ENCODE data around the gene FANCM. TPM values are rescaled to one million over a fixed set of nuclear protein-coding genes. Genes with fewer than 3 reads are reported as not detected.

FANCM gene
- total and polyA plus RNA-seq, 5 donors from 2014 or later, result 4.0 to 9.2 (median 5.4) TPM

- Mint-ChIP-seq H3K9me3 (no peaks in the 10 kb centered on the region), H3K4me1 (peaks cover 0 to 3% (median 0%) of the 10 kb centered on the region in 4 donors), H3K4me3 (no peak overlapping the region), H3K27ac (no peak overlapping the region), H3K36me3 (peaks cover 22% of the 10 kb centered on the region), H3K27me3 (no peaks in the 10 kb centered on the region)
- ATAC-seq (ENCODE audit: low read depth in 2 of 2), result no peak
- Histone ChIP-seq H3K36me3 (ENCODE audit: control insufficient read depth, insufficient read depth, low read length) (peaks cover 4% of the 10 kb centered on the region), H3K4me1 (ENCODE audit: control insufficient read depth, insufficient read depth, low read length, poor library complexity, severe bottlenecking) (no peaks in the 10 kb centered on the region), H3K9me3 (ENCODE audit: control insufficient read depth in 2 of 2, low read length in 2 of 2) (no peaks in the 10 kb centered on the region), H3K27me3 (ENCODE audit: control insufficient read depth, insufficient read depth, low read length) (no peaks in the 10 kb centered on the region), H3K27ac (ENCODE audit: insufficient read depth, low read length, poor library complexity, severe bottlenecking) (no peak overlapping the region), H3K4me3 (ENCODE audit: low read depth, low read length) (no peak overlapping the region)
- DNase-seq, result no peak
Measured at GRCh38 chr14:45185100-45185814, 49.5 kb downstream of the FANCM start.

GRCh38 chr14:45194964-45195363, 59.2 kb downstream of the FANCM start:
- Histone ChIP-seq H3K4me3 (ENCODE audit: low read depth, low read length) (no peak overlapping the region), H3K36me3 (ENCODE audit: control insufficient read depth, insufficient read depth, low read length) (no peaks in the 10 kb centered on the region), H3K27me3 (ENCODE audit: control insufficient read depth, insufficient read depth, low read length) (no peaks in the 10 kb centered on the region), H3K9me3 (ENCODE audit: control insufficient read depth in 2 of 2, low read length in 2 of 2) (no peaks in the 10 kb centered on the region), H3K27ac (ENCODE audit: insufficient read depth, low read length, poor library complexity, severe bottlenecking) (no peak overlapping the region), H3K4me1 (ENCODE audit: control insufficient read depth, insufficient read depth, low read length, poor library complexity, severe bottlenecking) (no peaks in the 10 kb centered on the region)
- H3K36me3 Mint-ChIP-seq, result peaks cover 21% of the 10 kb centered on the region
- H3K4me3 Mint-ChIP-seq, result no peak overlapping the region
- H3K9me3 Mint-ChIP-seq, result no peaks in the 10 kb centered on the region
- DNase-seq, result peak in 1 of 3 donors; percentile 13
- peaks cover 0 to 17% (median 10%) of the 10 kb centered on the region in 4 donors for H3K4me1 Mint-ChIP-seq
- no peaks in the 10 kb centered on the region for H3K27me3 Mint-ChIP-seq
- no peak overlapping the region for H3K27ac Mint-ChIP-seq
- ATAC-seq (ENCODE audit: low read depth in 2 of 2), result no peak

- no peak for ATAC-seq (ENCODE audit: low read depth in 2 of 2)
- Mint-ChIP-seq H3K9me3 (no peaks in the 10 kb centered on the region), H3K27ac (no peak overlapping the region), H3K4me3 (no peak overlapping the region), H3K4me1 (peaks cover 2 to 18% (median 11%) of the 10 kb centered on the region in 4 donors), H3K36me3 (peaks cover 16% of the 10 kb centered on the region), H3K27me3 (no peaks in the 10 kb centered on the region)
- no peaks in the 10 kb centered on the region for H3K9me3 ChIP-seq (ENCODE audit: control insufficient read depth in 2 of 2, low read length in 2 of 2)
- no peak overlapping the region for H3K27ac ChIP-seq (ENCODE audit: insufficient read depth, low read length, poor library complexity, severe bottlenecking)
- H3K4me1 ChIP-seq (ENCODE audit: control insufficient read depth, insufficient read depth, low read length, poor library complexity, severe bottlenecking), result peaks cover 3% of the 10 kb centered on the region
- no peaks in the 10 kb centered on the region for H3K27me3 ChIP-seq (ENCODE audit: control insufficient read depth, insufficient read depth, low read length)
- peaks cover 6% of the 10 kb centered on the region for H3K36me3 ChIP-seq (ENCODE audit: control insufficient read depth, insufficient read depth, low read length)
- no peak overlapping the region for H3K4me3 ChIP-seq (ENCODE audit: low read depth, low read length)
- DNase-seq, result no peak
Measured at GRCh38 chr14:45198551-45198950, 62.8 kb downstream of the FANCM start.

- H3K27me3 Mint-ChIP-seq, result no peaks in the 10 kb centered on the region
- peaks cover 6% of the 10 kb centered on the region for H3K36me3 ChIP-seq (ENCODE audit: control insufficient read depth, insufficient read depth, low read length)
- ATAC-seq (ENCODE audit: low read depth in 2 of 2), result no peak
- peaks cover 3% of the 10 kb centered on the region for H3K4me1 ChIP-seq (ENCODE audit: control insufficient read depth, insufficient read depth, low read length, poor library complexity, severe bottlenecking)
- H3K4me3 ChIP-seq (ENCODE audit: low read depth, low read length), result no peak overlapping the region
- peaks cover 2 to 18% (median 11%) of the 10 kb centered on the region in 4 donors for H3K4me1 Mint-ChIP-seq
- H3K9me3 ChIP-seq (ENCODE audit: control insufficient read depth in 2 of 2, low read length in 2 of 2), result no peaks in the 10 kb centered on the region
- peaks cover 16% of the 10 kb centered on the region for H3K36me3 Mint-ChIP-seq
- H3K9me3 Mint-ChIP-seq, result no peaks in the 10 kb centered on the region
- no peak for DNase-seq
- H3K27ac Mint-ChIP-seq, result peak overlapping the region in 2 of 3 donors; percentile 5 to 6
- H3K27me3 ChIP-seq (ENCODE audit: control insufficient read depth, insufficient read depth, low read length), result no peaks in the 10 kb centered on the region
- H3K27ac ChIP-seq (ENCODE audit: insufficient read depth, low read length, poor library complexity, severe bottlenecking), result no peak overlapping the region
- no peak overlapping the region for H3K4me3 Mint-ChIP-seq
Measured at GRCh38 chr14:45199230-45199629, 63.5 kb downstream of the FANCM start.

GRCh38 chr14:45201905-45202304, 66.2 kb downstream of the FANCM start:
- DNase-seq (peak in 1 of 3 donors; percentile 47), ATAC-seq (ENCODE audit: low read depth in 2 of 2) (peak; percentile 52 to 62)
- no peaks in the 10 kb centered on the region for H3K27me3 ChIP-seq (ENCODE audit: control insufficient read depth, insufficient read depth, low read length)
- Mint-ChIP-seq H3K36me3 (peaks cover 18% of the 10 kb centered on the region), H3K9me3 (no peaks in the 10 kb centered on the region), H3K27me3 (no peaks in the 10 kb centered on the region), H3K4me3 (no peak overlapping the region), H3K4me1 (peaks cover 0 to 13% (median 3%) of the 10 kb centered on the region in 4 donors), H3K27ac (peak overlapping the region in 1 of 3 donors; percentile 49)
- peaks cover 12% of the 10 kb centered on the region for H3K36me3 ChIP-seq (ENCODE audit: control insufficient read depth, insufficient read depth, low read length)
- H3K9me3 ChIP-seq (ENCODE audit: control insufficient read depth in 2 of 2, low read length in 2 of 2), result no peaks in the 10 kb centered on the region
- no peak overlapping the region for H3K27ac ChIP-seq (ENCODE audit: insufficient read depth, low read length, poor library complexity, severe bottlenecking)
- no peak overlapping the region for H3K4me3 ChIP-seq (ENCODE audit: low read depth, low read length)
- H3K4me1 ChIP-seq (ENCODE audit: control insufficient read depth, insufficient read depth, low read length, poor library complexity, severe bottlenecking), result peaks cover 3% of the 10 kb centered on the region

GRCh38 chr14:45204241-45204640, 68.5 kb downstream of the FANCM start:
- Histone ChIP-seq H3K4me3 (ENCODE audit: low read depth, low read length) (no peak overlapping the region), H3K27me3 (ENCODE audit: control insufficient read depth, insufficient read depth, low read length) (no peaks in the 10 kb centered on the region), H3K36me3 (ENCODE audit: control insufficient read depth, insufficient read depth, low read length) (peaks cover 12% of the 10 kb centered on the region), H3K4me1 (ENCODE audit: control insufficient read depth, insufficient read depth, low read length, poor library complexity, severe bottlenecking) (peaks cover 3% of the 10 kb centered on the region), H3K27ac (ENCODE audit: insufficient read depth, low read length, poor library complexity, severe bottlenecking) (no peak overlapping the region), H3K9me3 (ENCODE audit: control insufficient read depth in 2 of 2, low read length in 2 of 2) (no peaks in the 10 kb centered on the region)
- no peaks in the 10 kb centered on the region for H3K27me3 Mint-ChIP-seq
- peaks cover 18% of the 10 kb centered on the region for H3K36me3 Mint-ChIP-seq
- no peak for DNase-seq
- peaks cover 0 to 13% (median 3%) of the 10 kb centered on the region in 4 donors for H3K4me1 Mint-ChIP-seq
- H3K4me3 Mint-ChIP-seq, result no peak overlapping the region
- no peaks in the 10 kb centered on the region for H3K9me3 Mint-ChIP-seq
- no peak for ATAC-seq (ENCODE audit: low read depth in 2 of 2)
- H3K27ac Mint-ChIP-seq, result no peak overlapping the region

- H3K27ac Mint-ChIP-seq, result no peak overlapping the region
- H3K4me3 ChIP-seq (ENCODE audit: low read depth, low read length), result no peak overlapping the region
- no peaks in the 10 kb centered on the region for H3K27me3 ChIP-seq (ENCODE audit: control insufficient read depth, insufficient read depth, low read length)
- no peaks in the 10 kb centered on the region for H3K9me3 ChIP-seq (ENCODE audit: control insufficient read depth in 2 of 2, low read length in 2 of 2)
- no peak for ATAC-seq (ENCODE audit: low read depth in 2 of 2)
- no peaks in the 10 kb centered on the region for H3K4me1 ChIP-seq (ENCODE audit: control insufficient read depth, insufficient read depth, low read length, poor library complexity, severe bottlenecking)
- no peak overlapping the region for H3K4me3 Mint-ChIP-seq
- no peak overlapping the region for H3K27ac ChIP-seq (ENCODE audit: insufficient read depth, low read length, poor library complexity, severe bottlenecking)
- peaks cover 0 to 7% (median 0%) of the 10 kb centered on the region in 4 donors for H3K4me1 Mint-ChIP-seq
- peaks cover 45% of the 10 kb centered on the region for H3K36me3 Mint-ChIP-seq
- DNase-seq, result no peak
- no peaks in the 10 kb centered on the region for H3K27me3 Mint-ChIP-seq
- H3K9me3 Mint-ChIP-seq, result no peaks in the 10 kb centered on the region
- H3K36me3 ChIP-seq (ENCODE audit: control insufficient read depth, insufficient read depth, low read length), result peaks cover 36% of the 10 kb centered on the region
Measured at GRCh38 chr14:45210159-45210558, 74.4 kb downstream of the FANCM start.

- Histone ChIP-seq H3K4me1 (ENCODE audit: control insufficient read depth, insufficient read depth, low read length, poor library complexity, severe bottlenecking) (no peaks in the 10 kb centered on the region), H3K36me3 (ENCODE audit: control insufficient read depth, insufficient read depth, low read length) (peaks cover 35% of the 10 kb centered on the region), H3K27ac (ENCODE audit: insufficient read depth, low read length, poor library complexity, severe bottlenecking) (no peak overlapping the region), H3K9me3 (ENCODE audit: control insufficient read depth in 2 of 2, low read length in 2 of 2) (no peaks in the 10 kb centered on the region), H3K27me3 (ENCODE audit: control insufficient read depth, insufficient read depth, low read length) (no peaks in the 10 kb centered on the region), H3K4me3 (ENCODE audit: low read depth, low read length) (no peak overlapping the region)
- H3K4me3 Mint-ChIP-seq, result no peak overlapping the region
- no peak overlapping the region for H3K27ac Mint-ChIP-seq
- H3K36me3 Mint-ChIP-seq, result peaks cover 40% of the 10 kb centered on the region
- H3K27me3 Mint-ChIP-seq, result no peaks in the 10 kb centered on the region
- H3K4me1 Mint-ChIP-seq, result peaks cover 0 to 5% (median 0%) of the 10 kb centered on the region in 4 donors
- ATAC-seq (ENCODE audit: low read depth in 2 of 2), result no peak
- no peak for DNase-seq
- no peaks in the 10 kb centered on the region for H3K9me3 Mint-ChIP-seq
Measured at GRCh38 chr14:45211295-45211694, 75.6 kb downstream of the FANCM start.
